Esophagus squamous epithelium (tissue), 5 donors: ENCODE measurements around the gene SMARCD1. TPM values are rescaled to one million over a fixed set of nuclear protein-coding genes. Genes with fewer than 3 reads are reported as not detected.

Experiments
- DNase-seq: peaks from one replicate; lab custom pipeline; 2025; lab: John Stamatoyannopoulos, UW
- H3K27ac ChIP-seq, 4 donors: fragments of 200-600 bp; sonication (generic); one replicate each; pipeline ENCODE4 v1.5.1; 2016 to 2019; ENCODE audit warnings: mild to moderate bottlenecking in 1 of 4
- H3K27me3 ChIP-seq, 4 donors: fragments of 200-600 bp; sonication (generic); 1 replicate in 3 of 4; 2 replicates in 1 of 4; pipeline versions ENCODE4 v1.5.1 to v1.6.0; 2017 to 2021; ENCODE audit warnings: antibody characterized with exemption in 1 of 4
- H3K36me3 ChIP-seq, 3 donors: fragments of 200-600 bp; sonication (generic); one replicate each; pipeline ENCODE4 v1.5.1; 2016 to 2019
- H3K4me1 ChIP-seq, 3 donors: fragments of 200-600 bp; sonication (generic); one replicate each; pipeline ENCODE4 v1.5.1; 2017 to 2019
- H3K4me3 ChIP-seq, 4 donors: fragments of 200-600 bp; sonication (generic); 1 replicate in 3 of 4; 2 replicates in 1 of 4; pipeline ENCODE4 v1.5.1; 2016 to 2019; ENCODE audit warnings: mild to moderate bottlenecking in 2 of 4, moderate library complexity in 1 of 4
- H3K9me3 ChIP-seq, 3 donors: fragments of 200-600 bp; sonication (generic); one replicate each; pipeline ENCODE4 v1.5.1; 2016 to 2019
- CTCF ChIP-seq, 6 experiments: fragments of 450-650 bp in 4 of 6; fragments of 200-600 bp in 2 of 6; sonication (generic) in 2 of 6; IDR thresholded peaks; one replicate each; pipeline ENCODE4 v1.5.1; 2016 to 2019; ENCODE audit warnings: antibody characterized with exemption in 6 of 6, mild to moderate bottlenecking in 4 of 6, moderate library complexity in 4 of 6
- POLR2A ChIP-seq, 4 donors: fragments of 450-650 bp; IDR thresholded peaks; one replicate each; pipeline ENCODE4 v1.6.1; 2017; ENCODE audit warnings: antibody characterized with exemption in 4 of 4, mild to moderate bottlenecking in 4 of 4, moderate library complexity in 3 of 4
- WGBS, 2 donors: methylation state at CpG; one replicate each; pipeline ENCODE4 v1.1.5; 2018; 5-methylcytosine and 5-hydroxymethylcytosine counted together
- intact Hi-C: fragments of 100-400 bp; cut with DNase I; formaldehyde crosslinking; loops from one replicate; pipeline ENCODE4 v1.15.0; 2022
- total RNA-seq, 4 donors: library from RNA; depleted of rRNA; stranded (reverse); fragments of >200 nt; gene quantifications; one replicate each; pipeline ENCODE4 v1.1.0, GENCODE V29; 2016
- donor health status: DM: yes; HTN: yes; CAD: no.

Gene SMARCD1
- total RNA-seq, 4 donors from 2014 or later: 34.5 to 67.8 (median 46.5) TPM

DNA sequence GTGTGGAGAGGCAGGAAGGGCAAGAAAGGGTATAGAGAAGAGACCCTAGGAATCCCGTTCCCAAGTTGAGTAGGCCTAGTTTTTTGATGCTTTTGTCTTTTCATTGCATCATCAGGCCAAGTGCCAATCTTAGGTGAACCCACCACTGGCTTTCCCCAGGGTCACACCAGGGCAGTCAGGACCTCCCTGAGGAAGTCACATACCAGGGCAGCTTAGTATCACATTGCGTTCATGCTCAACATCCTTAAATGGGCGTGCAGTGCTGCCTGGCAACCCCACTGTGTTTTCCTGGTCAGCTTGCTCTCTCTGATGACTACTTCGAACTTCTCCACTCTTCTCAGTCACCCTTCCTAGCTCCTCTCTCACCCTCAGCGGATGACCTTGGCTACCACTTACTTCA is 18.7 kb upstream of the SMARCD1 start:
- DNase-seq: no peak
- TF ChIP-seq CTCF (IDR thresholded peaks at IDR 0.05): no peak
- no peak for TF ChIP-seq POLR2A (IDR thresholded peaks at IDR 0.05)
- H3K4me1 ChIP-seq: peaks cover 0 to 16% (median 4%) of the 10 kb centered on the region in 3 donors
- no peaks in the 10 kb centered on the region for H3K9me3 ChIP-seq
- peak overlapping the region in 2 of 4 donors; percentile 21 for H3K27ac ChIP-seq
- intact Hi-C loops: no loop called here
- H3K36me3 ChIP-seq: no peaks in the 10 kb centered on the region
- no peak overlapping the region for H3K4me3 ChIP-seq
- no peaks in the 10 kb centered on the region for H3K27me3 ChIP-seq
- whole genome bisulfite sequencing, 2 donors: 55 to 59% methylated on average over 5 of the region's 5 CpGs

DNA sequence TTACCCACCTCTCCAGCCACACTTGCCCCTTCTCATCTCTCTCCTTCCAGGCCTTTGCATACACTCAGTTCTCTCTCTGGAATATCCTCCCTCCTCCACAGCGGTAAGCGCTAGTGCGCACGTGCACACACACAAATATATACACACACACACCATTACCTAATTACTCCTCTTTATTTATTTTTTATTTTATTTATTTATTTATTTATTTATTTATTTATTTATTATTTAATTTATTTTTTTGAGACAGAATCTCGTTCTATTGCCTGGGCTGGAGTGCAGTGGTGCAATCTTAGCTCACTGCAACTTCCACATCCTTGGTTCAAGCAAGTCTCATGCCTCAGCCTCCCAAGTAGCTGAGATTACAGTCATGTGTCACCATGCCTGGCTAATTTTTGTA is 16.1 kb upstream of the SMARCD1 start:
- Histone ChIP-seq H3K27me3 (no peaks in the 10 kb centered on the region), H3K4me1 (peaks cover 0 to 10% (median 4%) of the 10 kb centered on the region in 3 donors), H3K36me3 (no peaks in the 10 kb centered on the region), H3K9me3 (no peaks in the 10 kb centered on the region), H3K4me3 (no peak overlapping the region), H3K27ac (no peak overlapping the region)
- TF ChIP-seq POLR2A (IDR thresholded peaks at IDR 0.05) (no peak), CTCF (IDR thresholded peaks at IDR 0.05) (no peak)
- DNase-seq: no peak
- intact Hi-C loops: no loop called here
- WGBS, 2 donors: 89 to 91% methylated on average over 5 of the region's 5 CpGs

- WGBS, 2 donors: 89 to 96% methylated on average over 2 to 3 of the region's 3 CpGs
- H3K27me3 ChIP-seq: no peaks in the 10 kb centered on the region
Observed at GRCh38 chr12:50069539-50069938, 15.6 kb upstream of the SMARCD1 start.

GRCh38 chr12:50070314-50071060 is 14.7 kb upstream of the SMARCD1 start:
- Histone ChIP-seq H3K4me3 (peak overlapping the region in 1 of 4 donors; percentile 30), H3K27me3 (no peaks in the 10 kb centered on the region), H3K36me3 (no peaks in the 10 kb centered on the region), H3K27ac (no peak overlapping the region), H3K4me1 (peaks cover 0 to 16% (median 7%) of the 10 kb centered on the region in 3 donors), H3K9me3 (no peaks in the 10 kb centered on the region)
- TF ChIP-seq CTCF (IDR thresholded peaks at IDR 0.05) (peak; percentile 80 to 95 (median 92)), POLR2A (IDR thresholded peaks at IDR 0.05) (no peak)
- intact Hi-C loops: no loop called here
- WGBS, 2 donors: 35 to 53% methylated on average over 6 to 8 of the region's 9 CpGs
- no peak for DNase-seq

More at GRCh38 chr12:50069539-50069938, 15.6 kb upstream of the SMARCD1 start:
- Histone ChIP-seq H3K27ac (no peak overlapping the region), H3K9me3 (no peaks in the 10 kb centered on the region), H3K36me3 (no peaks in the 10 kb centered on the region), H3K4me1 (peaks cover 0 to 10% (median 4%) of the 10 kb centered on the region in 3 donors), H3K4me3 (no peak overlapping the region)
- TF ChIP-seq POLR2A (IDR thresholded peaks at IDR 0.05): no peak
- no peak for TF ChIP-seq CTCF (IDR thresholded peaks at IDR 0.05)
- DNase-seq: no peak
- intact Hi-C loops: no loop called here

- 68% methylated on average over 4 to 6 of the region's 10 CpGs for WGBS, 2 donors
- no peak for DNase-seq
- H3K36me3 ChIP-seq: no peaks in the 10 kb centered on the region
- no peaks in the 10 kb centered on the region for H3K27me3 ChIP-seq
- TF ChIP-seq POLR2A (IDR thresholded peaks at IDR 0.05): no peak
- no peak for TF ChIP-seq CTCF (IDR thresholded peaks at IDR 0.05)
- H3K4me3 ChIP-seq: no peak overlapping the region
- H3K4me1 ChIP-seq: peaks cover 0 to 18% (median 7%) of the 10 kb centered on the region in 3 donors
- H3K27ac ChIP-seq: no peak overlapping the region
- no peaks in the 10 kb centered on the region for H3K9me3 ChIP-seq
- intact Hi-C loops: no loop called here
Observed at GRCh38 chr12:50072198-50072907, 12.8 kb upstream of the SMARCD1 start.
